PFSK-1 (cell line): ENCODE data around the gene VAV3.

Experiments
- POLR2AphosphoS5 ChIP-seq: IDR thresholded peaks from 2 replicates; pipeline ENCODE4 v1.6.1; 2012; ENCODE audit warnings: low read depth, mild to moderate bottlenecking, control low read depth, low read length, moderate library complexity
- TAF1 ChIP-seq: IDR thresholded peaks from 2 replicates; pipeline ENCODE4 v1.6.1; 2012; ENCODE audit warnings: low read length, control low read depth, borderline replicate concordance; ENCODE audit not compliant: insufficient read depth

DNA sequence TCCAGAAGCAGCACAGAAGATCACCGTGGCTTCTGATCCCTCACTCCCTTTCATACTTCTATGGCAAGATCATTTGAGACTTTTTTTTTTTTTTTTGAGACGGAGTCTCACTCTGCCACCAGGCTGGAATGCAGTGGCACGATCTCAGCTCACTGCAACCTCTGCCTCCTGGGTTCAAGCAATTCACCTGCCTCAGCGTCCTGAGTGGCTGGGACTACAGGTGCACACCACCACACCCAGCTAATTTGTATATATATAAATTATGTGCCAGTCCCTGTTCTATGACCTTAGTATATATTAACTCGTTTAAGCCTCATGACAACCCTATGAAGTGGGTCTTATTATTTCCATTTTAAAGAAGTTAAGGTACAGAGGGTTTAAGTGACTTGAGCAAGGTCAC, 298.5 kb downstream of the VAV3 start:
- TF ChIP-seq POLR2AphosphoS5 (no peak), TAF1 (no peak)
